ENCODE results near the gene ACOT7.
A peak's percentile ranks its signal among the peaks of the same experiment; 100 is the strongest.
"Not testable (repeated sequence)": the region's sequence is repeated elsewhere in the genome, so short reads cannot be mapped to it uniquely, and the experiment has no call there.

Gene ACOT7

GRCh38 chr1:6395781-6396244 lies 2.2 kb upstream of the ACOT7 start:
- not testable (repeated sequence) for DNase-seq

- DNase-seq: not testable (repeated sequence)
Measured at GRCh38 chr1:6395130-6395529, 1.6 kb upstream of the ACOT7 start.

- DNase-seq: peak; percentile 43
Measured at GRCh38 chr1:6392809-6393399, 663 bp downstream of the ACOT7 start.

- DNase-seq: peak; percentile 75
Measured at GRCh38 chr1:6391951-6392808, 1.4 kb downstream of the ACOT7 start.

GRCh38 chr1:6389971-6390370 lies 3.6 kb downstream of the ACOT7 start:
- no peak for DNase-seq

DNA sequence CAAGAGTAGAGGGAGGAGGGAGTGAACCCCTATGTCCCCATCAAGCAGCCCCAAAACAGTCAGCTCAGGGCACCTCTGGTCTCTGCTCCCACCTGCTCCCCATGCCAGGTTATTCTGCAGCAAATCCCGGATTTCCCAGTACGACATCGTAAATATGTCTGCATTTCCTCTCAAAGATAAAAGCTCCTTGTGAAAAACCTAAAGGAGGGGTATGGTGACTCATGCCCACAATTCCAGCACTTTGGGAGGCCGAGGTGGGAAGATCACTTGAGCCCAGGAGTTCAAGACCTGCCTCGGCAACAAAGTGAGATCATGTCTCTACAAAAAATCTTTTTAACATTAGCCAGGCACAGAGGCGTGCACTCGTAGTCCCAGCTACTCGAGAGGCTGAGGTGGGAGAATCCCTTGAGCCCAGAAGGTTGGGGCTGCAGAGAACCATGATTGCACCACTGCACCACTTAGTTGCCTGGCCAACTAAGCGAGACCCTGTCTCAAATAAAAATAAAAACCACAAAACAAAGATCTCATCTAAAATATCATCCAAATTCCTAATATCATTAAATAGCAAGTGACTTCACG lies 7.1 kb downstream of the ACOT7 start:
- DNase-seq: no peak

GRCh38 chr1:6385488-6386191 lies 7.9 kb downstream of the ACOT7 start:
- no peak for DNase-seq

DNA sequence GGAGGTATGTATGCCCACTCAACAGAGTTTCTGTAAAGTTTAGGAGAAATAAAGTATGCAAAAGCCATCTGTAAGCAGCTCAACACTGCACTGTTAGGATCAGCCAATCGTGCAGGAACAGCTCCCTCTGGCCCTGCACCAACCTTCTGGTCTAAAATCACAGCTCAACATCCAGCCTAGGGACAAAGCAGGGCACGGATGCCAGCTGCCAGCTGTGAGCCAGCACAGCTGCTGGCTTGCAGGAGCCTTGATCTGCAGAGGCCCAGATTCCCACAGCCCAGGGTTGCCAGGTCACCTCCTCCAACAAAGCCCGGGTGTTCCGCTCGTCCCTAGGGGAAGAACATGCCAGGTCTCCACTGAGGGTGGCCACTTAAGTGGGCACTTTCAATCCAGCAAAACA lies 8.6 kb downstream of the ACOT7 start:
- no peak for DNase-seq

DNA sequence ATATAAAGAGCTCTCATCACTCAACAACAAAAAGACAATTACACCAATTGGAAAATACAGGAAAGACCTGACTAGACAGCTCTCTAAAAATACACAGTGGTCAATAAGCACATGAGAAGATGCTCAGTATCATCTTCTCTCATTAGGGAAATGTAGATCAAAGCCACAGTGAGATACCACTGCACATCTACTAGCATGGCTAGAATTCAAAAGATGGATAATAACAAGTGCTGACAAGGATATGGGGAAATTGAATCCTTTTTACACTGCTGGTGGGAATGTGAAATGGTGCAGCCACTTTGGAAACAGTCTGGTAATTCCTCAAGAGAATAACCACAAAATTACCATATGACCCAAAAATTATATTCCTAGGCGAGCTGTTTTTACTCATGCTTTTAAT lies 9.4 kb downstream of the ACOT7 start:
- no peak for DNase-seq

DNA sequence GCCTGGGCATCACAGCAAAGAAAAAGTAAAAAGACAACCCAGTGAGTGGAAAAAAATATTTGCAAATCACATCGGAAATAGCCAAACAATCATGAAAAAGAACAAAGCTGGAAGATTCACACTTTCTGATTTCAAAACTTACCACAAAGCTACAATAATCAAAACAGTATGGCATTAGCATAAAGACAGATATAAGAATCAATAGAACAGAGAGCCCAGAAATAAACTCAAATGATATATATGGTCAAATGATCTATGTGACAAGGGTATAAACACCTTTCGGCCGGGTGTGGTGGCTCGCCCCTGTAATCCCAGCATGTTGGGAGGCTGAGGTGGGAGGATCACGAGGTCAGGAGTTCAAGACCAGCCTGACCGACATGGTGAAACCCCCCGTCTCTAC lies 13.5 kb downstream of the ACOT7 start:
- DNase-seq: no peak

- no peak for DNase-seq
Measured at GRCh38 chr1:6378096-6378746, 15.3 kb downstream of the ACOT7 start.

DNA sequence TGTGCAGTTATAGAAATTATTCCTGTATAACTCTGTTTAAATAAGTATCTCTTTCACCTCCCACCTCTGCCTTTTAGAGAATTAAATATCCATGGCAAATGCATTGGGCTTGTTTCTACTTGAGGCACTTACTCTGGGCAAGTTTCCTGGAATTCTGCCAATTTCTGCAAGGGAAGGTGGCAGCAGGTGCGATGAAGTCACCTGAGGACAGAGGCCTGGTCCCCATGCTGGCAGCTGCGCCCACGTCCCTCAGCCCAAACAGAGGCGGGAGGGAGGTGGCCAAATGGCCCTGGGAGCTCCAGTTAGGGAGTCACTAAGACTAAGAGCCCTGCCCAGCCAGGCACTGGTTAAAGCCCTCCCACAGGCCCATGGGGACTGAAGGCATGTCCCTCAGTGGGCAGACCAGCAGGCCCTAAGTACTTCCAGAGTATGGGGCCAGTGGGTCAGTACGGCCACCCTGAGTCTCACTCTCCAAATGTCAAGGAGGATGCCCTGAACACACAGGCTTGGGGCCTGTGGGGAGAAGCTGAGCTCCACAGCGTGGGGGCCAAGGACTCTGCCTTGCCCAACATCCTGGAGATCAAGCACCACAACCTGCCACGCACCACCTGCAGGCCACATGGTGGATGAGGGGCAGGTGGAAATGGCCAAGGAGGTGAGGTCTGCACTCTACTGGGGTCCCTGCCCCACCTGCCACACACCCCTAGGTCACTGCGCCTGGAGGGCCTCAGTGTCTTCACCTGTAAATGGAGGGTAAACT lies 19.4 kb downstream of the ACOT7 start:
- no peak for DNase-seq

DNA sequence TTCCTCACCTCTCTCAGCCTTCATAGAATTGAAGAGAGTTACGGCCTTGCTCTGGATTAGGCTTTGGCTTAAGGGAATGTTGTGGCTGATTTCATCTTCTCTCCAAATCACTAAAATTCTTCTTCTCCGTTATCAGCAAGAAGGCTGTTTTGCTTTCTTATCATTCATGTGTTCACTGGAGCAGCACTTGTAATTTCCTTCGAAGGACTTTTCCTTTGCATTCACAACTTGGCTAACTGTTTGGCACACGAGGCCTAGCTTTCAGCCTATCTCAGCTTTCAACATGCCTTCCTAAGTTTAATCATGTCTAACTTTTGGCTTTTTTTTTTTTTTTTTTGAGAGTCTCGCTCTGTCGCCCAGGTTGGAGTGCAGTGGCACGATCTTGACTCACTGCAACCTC lies 21.3 kb downstream of the ACOT7 start:
- DNase-seq: not testable (repeated sequence)

GRCh38 chr1:6370006-6370405 lies 23.6 kb downstream of the ACOT7 start:
- DNase-seq: no peak

GRCh38 chr1:6367381-6368012 lies 26.1 kb downstream of the ACOT7 start:
- no peak for DNase-seq

GRCh38 chr1:6365047-6365446 lies 28.5 kb downstream of the ACOT7 start:
- DNase-seq: no peak

DNA sequence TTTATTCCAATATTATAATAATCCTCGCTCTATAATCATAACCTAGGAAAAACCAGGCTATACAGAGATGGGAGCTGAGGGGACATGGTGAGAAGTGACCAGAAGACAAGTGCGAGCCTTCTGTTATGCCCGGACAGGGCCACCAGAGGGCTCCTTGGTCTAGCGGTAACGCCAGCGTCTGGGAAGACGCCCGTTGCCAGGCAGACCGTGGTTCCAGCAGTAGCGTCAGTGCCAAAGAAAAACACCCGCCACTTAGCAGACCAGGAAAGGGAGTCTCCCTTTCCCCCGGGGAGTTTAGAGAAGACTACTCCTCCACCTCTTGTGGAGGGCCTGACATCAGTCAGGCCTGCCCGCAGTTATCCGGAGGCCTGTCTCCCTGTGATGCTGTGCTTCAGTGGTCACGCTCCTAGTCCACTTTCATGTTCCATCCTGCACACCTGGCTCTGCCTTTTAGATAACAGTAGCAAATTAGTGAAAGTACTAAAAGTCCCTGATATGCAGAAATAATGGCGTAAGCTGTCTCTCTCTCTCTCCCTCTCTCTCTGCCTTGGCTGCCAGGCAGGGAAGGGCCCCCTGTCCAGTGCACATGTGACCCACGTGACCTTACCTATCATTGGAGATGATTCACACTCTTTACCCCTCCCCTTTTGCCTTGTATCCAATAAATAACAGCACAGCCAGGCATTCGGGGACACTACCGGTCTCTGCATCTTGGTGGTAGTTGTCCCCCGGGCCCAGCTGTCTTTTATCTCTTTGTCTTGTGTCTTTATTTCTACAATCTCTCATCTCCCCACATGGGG lies 30.3 kb downstream of the ACOT7 start:
- DNase-seq: peak; percentile 65

GRCh38 chr1:6361124-6361775 lies 32.3 kb downstream of the ACOT7 start:
- peak; percentile 58 for DNase-seq

- peak; percentile 58 for DNase-seq
Measured at GRCh38 chr1:6360517-6361070, 33.0 kb downstream of the ACOT7 start.

DNA sequence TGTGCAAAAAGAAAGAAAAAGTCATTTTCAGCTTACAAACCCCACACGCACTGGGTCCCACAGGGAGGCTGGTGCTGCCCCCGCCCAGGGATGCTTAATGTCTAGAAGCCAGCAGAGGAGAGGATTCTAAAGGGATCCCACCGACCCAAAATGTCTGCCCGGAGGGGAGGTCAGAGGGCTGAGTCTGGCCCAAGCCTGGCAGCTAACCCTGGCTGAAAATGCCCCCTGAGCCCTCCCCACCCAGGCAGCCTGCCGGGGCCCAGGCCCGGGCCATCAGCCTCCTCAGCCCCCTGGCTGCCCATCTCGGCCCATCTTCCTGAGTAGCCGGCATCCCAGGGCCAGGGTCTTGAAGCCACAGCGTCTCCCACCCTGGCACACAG lies 33.5 kb downstream of the ACOT7 start:
- no peak for DNase-seq

Measured in OCI-M1 (cell line).